TTC549 (cell line): ENCODE results near the gene KCNK16.

Source experiments
- FAIRE-seq: peaks from 2 replicates; lab custom pipeline; 2012; peaks lifted over from hg19 to GRCh38; lab: Jason Lieb, UNC

Gene KCNK16

GRCh38 chr6:39341937-39342336, 19.4 kb upstream of the KCNK16 start:
- FAIRE-seq, result no peak

- no peak for FAIRE-seq
These were observed 18.9 kb upstream of the KCNK16 start for GRCh38 chr6:39341352-39341751.

- no peak for FAIRE-seq
These were observed 17.5 kb upstream of the KCNK16 start for GRCh38 chr6:39339868-39340550.

- FAIRE-seq, result no peak
These were observed 16.8 kb upstream of the KCNK16 start for GRCh38 chr6:39339096-39339867.

- no peak for FAIRE-seq
These were observed 15.9 kb upstream of the KCNK16 start for GRCh38 chr6:39338397-39338796.

GRCh38 chr6:39335780-39336545, 13.5 kb upstream of the KCNK16 start:
- FAIRE-seq, result no peak

- FAIRE-seq, result no peak
These were observed 11.3 kb upstream of the KCNK16 start for GRCh38 chr6:39333644-39334438.

- no peak for FAIRE-seq
These were observed 8.0 kb upstream of the KCNK16 start for GRCh38 chr6:39330476-39330875.

GRCh38 chr6:39330057-39330456, 7.6 kb upstream of the KCNK16 start:
- FAIRE-seq, result no peak

- no peak for FAIRE-seq
These were observed 5.6 kb upstream of the KCNK16 start for GRCh38 chr6:39328066-39328465.

GRCh38 chr6:39327507-39327906, 5.0 kb upstream of the KCNK16 start:
- FAIRE-seq, result no peak

- no peak for FAIRE-seq
These were observed 741 bp downstream of the KCNK16 start for GRCh38 chr6:39321761-39322160.

- FAIRE-seq, result no peak
These were observed 2.0 kb downstream of the KCNK16 start for GRCh38 chr6:39320363-39320984.

GRCh38 chr6:39319621-39320362, 2.7 kb downstream of the KCNK16 start:
- FAIRE-seq, result no peak

GRCh38 chr6:39317256-39317655, 5.2 kb downstream of the KCNK16 start:
- no peak for FAIRE-seq

GRCh38 chr6:39314273-39314795, 8.2 kb downstream of the KCNK16 start, which contains the start of gene KCNK17:
Gene KCNK17, minus strand, starts transcription at chr6:39314419. Its CDS starts 99 bp downstream, at chr6:39314320.
- FAIRE-seq, result no peak

- no peak for FAIRE-seq
These were observed 8.8 kb downstream of the KCNK16 start for GRCh38 chr6:39313526-39314272.

- FAIRE-seq, result no peak
These were observed 9.5 kb downstream of the KCNK16 start for GRCh38 chr6:39312912-39313525.

- FAIRE-seq, result no peak
These were observed 12.0 kb downstream of the KCNK16 start for GRCh38 chr6:39310542-39310941.
